Activated B cell treated with CpG ODN at 0.5 μM for 24 hours (primary cell): Measurements from ENCODE around the gene KL. TPM values are rescaled to one million over a fixed set of nuclear protein-coding genes. Genes with fewer than 3 reads are reported as not detected.

Experiments
- ATAC-seq: fragments of 200-7000 bp; cut with Tn5 transposase; one replicate; pipeline ENCODE4 v1.10.0; 2021; ENCODE audit warnings: low read depth, mild to moderate bottlenecking, moderate library complexity
- CTCF ChIA-PET: fragments of 350-600 bp; sonication (Branson Sonifier 250); formaldehyde crosslinking; loops from one replicate; lab custom pipeline; 2021; ENCODE audit warnings: antibody characterized with exemption; lab: Charles Lee
- POLR2A ChIA-PET: fragments of 350-600 bp; sonication (Branson Sonifier 250); formaldehyde crosslinking; loops from one replicate; lab custom pipeline; 2021; ENCODE audit warnings: antibody characterized with exemption; lab: Charles Lee
- DNase-seq: peaks from one replicate; pipeline ENCODE4 v3.0.0; 2022
- H3K27ac Mint-ChIP-seq: one replicate; pipeline ENCODE4 v1.8.0; 2020; ENCODE audit warnings: mixed read lengths
- H3K27me3 Mint-ChIP-seq: one replicate; pipeline ENCODE4 v1.8.0; 2021; ENCODE audit warnings: mixed read lengths
- H3K36me3 Mint-ChIP-seq: one replicate; pipeline ENCODE4 v1.8.0; 2021; ENCODE audit warnings: low read depth, mixed read lengths
- H3K4me1 Mint-ChIP-seq: one replicate; pipeline ENCODE4 v1.8.0; 2021; ENCODE audit warnings: mixed read lengths
- H3K4me3 Mint-ChIP-seq: one replicate; pipeline ENCODE4 v1.8.0; 2020; ENCODE audit warnings: mild to moderate bottlenecking, mixed read lengths
- H3K9me3 Mint-ChIP-seq: one replicate; pipeline ENCODE4 v1.8.0; 2020; ENCODE audit warnings: mixed read lengths
- CTCF ChIP-seq: fragments of 200-600 bp; IDR thresholded peaks from one replicate; pipeline ENCODE4 v1.8.0; 2022; ENCODE audit warnings: antibody characterized with exemption, mild to moderate bottlenecking
- intact Hi-C: fragments of 100-400 bp; cut with micrococcal nuclease; formaldehyde crosslinking; loops from one replicate; pipeline ENCODE4 v1.15.1; 2024
- total RNA-seq: library from RNA; stranded (reverse); gene quantifications from 2 replicates; pipeline ENCODE4 v1.2.3, GENCODE V29; 2022

KL gene
- total RNA-seq, 1 donor from 2014 or later, result 0.07 TPM

GRCh38 chr13:32989942-32990341 is 26.3 kb upstream of the KL start:
- POLR2A ChIA-PET, result no interaction called here
- CTCF ChIA-PET, result no interaction called here
- Mint-ChIP-seq H3K27ac (no peak overlapping the region), H3K27me3 (peaks cover 2% of the 10 kb centered on the region), H3K4me1 (peaks cover 6% of the 10 kb centered on the region), H3K9me3 (no peaks in the 10 kb centered on the region), H3K36me3 (no peaks in the 10 kb centered on the region), H3K4me3 (no peak overlapping the region)
- ATAC-seq (no peak), DNase-seq (no peak)
- TF ChIP-seq CTCF, result no peak
- intact Hi-C loops, result no loop called here

GRCh38 chr13:32993145-32993544 is 23.1 kb upstream of the KL start:
- peaks cover 6% of the 10 kb centered on the region for H3K4me1 Mint-ChIP-seq
- DNase-seq, result no peak
- H3K4me3 Mint-ChIP-seq, result no peak overlapping the region
- no peaks in the 10 kb centered on the region for H3K36me3 Mint-ChIP-seq
- ChIA-PET POLR2A (no interaction called here), CTCF (no interaction called here)
- no peak for ATAC-seq
- H3K9me3 Mint-ChIP-seq, result no peaks in the 10 kb centered on the region
- no peak overlapping the region for H3K27ac Mint-ChIP-seq
- intact Hi-C loops, result no loop called here
- TF ChIP-seq CTCF, result no peak
- H3K27me3 Mint-ChIP-seq, result peaks cover 2% of the 10 kb centered on the region

- Mint-ChIP-seq H3K4me1 (no peaks in the 10 kb centered on the region), H3K4me3 (no peak overlapping the region), H3K27me3 (no peaks in the 10 kb centered on the region), H3K27ac (no peak overlapping the region), H3K9me3 (no peaks in the 10 kb centered on the region), H3K36me3 (no peaks in the 10 kb centered on the region)
- ChIA-PET POLR2A (no interaction called here), CTCF (no interaction called here)
- intact Hi-C loops, result no loop called here
- no peak for ATAC-seq
- no peak for DNase-seq
- no peak for TF ChIP-seq CTCF
These were observed 18.8 kb upstream of the KL start for GRCh38 chr13:32997399-32997798.

GRCh38 chr13:32998966-32999365 is 17.3 kb upstream of the KL start:
- TF ChIP-seq CTCF, result no peak
- ChIA-PET CTCF (no interaction called here), POLR2A (no interaction called here)
- Mint-ChIP-seq H3K27ac (no peak overlapping the region), H3K4me1 (no peaks in the 10 kb centered on the region), H3K4me3 (no peak overlapping the region), H3K9me3 (no peaks in the 10 kb centered on the region), H3K27me3 (no peaks in the 10 kb centered on the region), H3K36me3 (no peaks in the 10 kb centered on the region)
- DNase-seq (no peak), ATAC-seq (no peak)
- intact Hi-C loops, result no loop called here

- no peak overlapping the region for H3K4me3 Mint-ChIP-seq
- CTCF ChIA-PET, result no interaction called here
- H3K27ac Mint-ChIP-seq, result no peak overlapping the region
- intact Hi-C loops, result no loop called here
- POLR2A ChIA-PET, result no interaction called here
- ATAC-seq (no peak), DNase-seq (no peak)
- H3K36me3 Mint-ChIP-seq, result no peaks in the 10 kb centered on the region
- no peak for TF ChIP-seq CTCF
- H3K4me1 Mint-ChIP-seq, result no peaks in the 10 kb centered on the region
- no peaks in the 10 kb centered on the region for H3K27me3 Mint-ChIP-seq
- H3K9me3 Mint-ChIP-seq, result no peaks in the 10 kb centered on the region
These were observed 15.9 kb upstream of the KL start for GRCh38 chr13:33000365-33000764.
